Peyer's patch (tissue), 4 donors: ENCODE measurements around the gene PDSS2. TPM values are rescaled to one million over a fixed set of nuclear protein-coding genes. Genes with fewer than 3 reads are reported as not detected.
"Not testable (repeated sequence)": the region's sequence is repeated elsewhere in the genome, so short reads cannot be mapped to it uniquely, and the experiment has no call there.

Source experiments
- DNase-seq, 3 donors: peaks; one replicate each; pipeline ENCODE4 v3.0.0-alpha.2; 2017 to 2019
- H3K27ac ChIP-seq, 4 donors: fragments of 200-600 bp; sonication (generic); one replicate each; pipeline ENCODE4 v1.5.1; 2016 to 2019
- H3K27me3 ChIP-seq, 2 donors: fragments of 200-600 bp; sonication (generic); one replicate each; pipeline ENCODE4 v1.5.1; 2019
- H3K36me3 ChIP-seq, 3 donors: fragments of 200-600 bp; sonication (generic); one replicate each; pipeline ENCODE4 v1.5.1; 2016 to 2019
- H3K4me1 ChIP-seq, 4 donors: fragments of 200-600 bp; sonication (generic); one replicate each; pipeline ENCODE4 v1.5.1; 2016 to 2019
- H3K4me3 ChIP-seq, 4 donors: fragments of 200-600 bp; sonication (generic); 1 replicate in 3 of 4; 2 replicates in 1 of 4; pipeline ENCODE4 v1.5.1; 2016 to 2019; ENCODE audit warnings: mild to moderate bottlenecking in 1 of 4
- H3K9me3 ChIP-seq, 4 donors: fragments of 200-600 bp; sonication (generic); one replicate each; pipeline ENCODE4 v1.5.1; 2016 to 2019; ENCODE audit warnings: mild to moderate bottlenecking in 1 of 4
- POLR2A ChIP-seq, 2 donors: fragments of 450-650 bp; IDR thresholded peaks; one replicate each; pipeline ENCODE4 v1.5.1; 2017; ENCODE audit warnings: antibody characterized with exemption in 2 of 2, mild to moderate bottlenecking in 2 of 2, moderate library complexity in 2 of 2
- total RNA-seq, 4 donors: library from RNA; depleted of rRNA; stranded (reverse); fragments of >200 nt; gene quantifications; one replicate each; pipeline ENCODE4 v1.1.0, GENCODE V29; 2016
- TF ChIP-seq, protein P1 (sequence below), 6 experiments: fragments of 450-650 bp in 4 of 6; fragments of 200-600 bp in 2 of 6; sonication (generic) in 1 of 6; IDR thresholded peaks; one replicate each; pipeline ENCODE4 v1.5.1; 2017 to 2019; ENCODE audit warnings: antibody characterized with exemption in 6 of 6, mild to moderate bottlenecking in 3 of 6, moderate library complexity in 1 of 6

PDSS2 gene
- total RNA-seq, 4 donors from 2014 or later = 9.5 to 16.5 (median 15.4) TPM

DNA sequence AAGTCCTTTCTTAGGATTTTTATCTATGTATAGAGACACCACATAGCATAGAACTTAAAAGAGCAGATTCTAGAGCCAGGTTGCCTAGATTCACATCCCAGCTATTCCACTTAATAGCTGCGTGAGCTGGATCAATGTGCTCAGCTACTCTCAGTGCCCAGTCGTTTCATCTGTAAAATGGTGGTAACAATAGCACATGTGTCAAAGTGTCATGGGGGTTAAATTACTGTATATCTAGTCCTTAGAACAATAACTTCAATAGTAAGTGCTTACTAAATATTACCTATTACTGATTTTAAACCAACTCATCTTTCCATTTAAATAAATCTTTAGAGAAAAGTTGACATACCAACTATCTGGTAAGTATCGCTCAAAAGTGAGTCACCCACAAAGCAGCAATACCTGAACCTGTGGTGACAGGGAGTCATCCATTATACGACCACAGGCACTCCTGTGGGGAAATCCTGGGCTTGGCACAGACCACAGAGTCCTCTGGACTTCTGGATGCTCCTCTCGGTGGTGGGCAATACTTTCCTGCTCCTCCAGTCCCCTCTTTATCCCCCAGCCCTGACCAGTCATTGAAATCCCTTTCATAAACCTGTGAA, 154.8 kb downstream of the PDSS2 start:
- DNase-seq = no peak
- TF ChIP-seq, protein P1, sequence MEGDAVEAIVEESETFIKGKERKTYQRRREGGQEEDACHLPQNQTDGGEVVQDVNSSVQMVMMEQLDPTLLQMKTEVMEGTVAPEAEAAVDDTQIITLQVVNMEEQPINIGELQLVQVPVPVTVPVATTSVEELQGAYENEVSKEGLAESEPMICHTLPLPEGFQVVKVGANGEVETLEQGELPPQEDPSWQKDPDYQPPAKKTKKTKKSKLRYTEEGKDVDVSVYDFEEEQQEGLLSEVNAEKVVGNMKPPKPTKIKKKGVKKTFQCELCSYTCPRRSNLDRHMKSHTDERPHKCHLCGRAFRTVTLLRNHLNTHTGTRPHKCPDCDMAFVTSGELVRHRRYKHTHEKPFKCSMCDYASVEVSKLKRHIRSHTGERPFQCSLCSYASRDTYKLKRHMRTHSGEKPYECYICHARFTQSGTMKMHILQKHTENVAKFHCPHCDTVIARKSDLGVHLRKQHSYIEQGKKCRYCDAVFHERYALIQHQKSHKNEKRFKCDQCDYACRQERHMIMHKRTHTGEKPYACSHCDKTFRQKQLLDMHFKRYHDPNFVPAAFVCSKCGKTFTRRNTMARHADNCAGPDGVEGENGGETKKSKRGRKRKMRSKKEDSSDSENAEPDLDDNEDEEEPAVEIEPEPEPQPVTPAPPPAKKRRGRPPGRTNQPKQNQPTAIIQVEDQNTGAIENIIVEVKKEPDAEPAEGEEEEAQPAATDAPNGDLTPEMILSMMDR (IDR thresholded peaks at IDR 0.05) = no peak
- TF ChIP-seq POLR2A (IDR thresholded peaks at IDR 0.05) = no peak

DNA sequence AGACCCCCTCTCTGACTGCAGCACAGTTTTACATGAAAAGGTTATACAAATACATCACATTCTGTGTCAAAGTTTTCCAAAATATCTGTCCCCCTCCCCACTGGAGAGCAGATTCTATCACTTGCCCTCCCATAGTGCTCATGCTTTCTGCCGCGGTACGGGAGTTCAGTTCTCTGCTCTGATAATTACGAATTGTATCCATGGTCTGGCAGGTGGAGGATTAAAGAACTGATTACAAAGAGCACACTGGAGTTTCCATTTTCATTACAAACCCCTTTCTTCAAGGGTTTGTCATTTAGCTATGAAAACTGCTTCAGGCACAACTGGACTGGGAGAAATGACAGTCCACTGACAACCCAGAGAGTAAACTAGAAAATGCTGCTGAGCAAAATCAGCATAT, 166.0 kb downstream of the PDSS2 start:
- no peak for DNase-seq
- H3K4me3 ChIP-seq = no peak overlapping the region
- H3K36me3 ChIP-seq = no peaks in the 10 kb centered on the region
- H3K27ac ChIP-seq = no peak overlapping the region
- no peaks in the 10 kb centered on the region for H3K9me3 ChIP-seq
- no peaks in the 10 kb centered on the region for H3K4me1 ChIP-seq
- TF ChIP-seq, protein P1 (IDR thresholded peaks at IDR 0.05) = no peak
- no peak for TF ChIP-seq POLR2A (IDR thresholded peaks at IDR 0.05)
- H3K27me3 ChIP-seq = no peaks in the 10 kb centered on the region

More for the DNA sequence above, 154.8 kb downstream of the PDSS2 start:
- H3K36me3 ChIP-seq = no peaks in the 10 kb centered on the region
- no peaks in the 10 kb centered on the region for H3K4me1 ChIP-seq
- no peaks in the 10 kb centered on the region for H3K27me3 ChIP-seq
- no peak overlapping the region for H3K4me3 ChIP-seq
- no peak overlapping the region for H3K27ac ChIP-seq
- no peaks in the 10 kb centered on the region for H3K9me3 ChIP-seq

DNA sequence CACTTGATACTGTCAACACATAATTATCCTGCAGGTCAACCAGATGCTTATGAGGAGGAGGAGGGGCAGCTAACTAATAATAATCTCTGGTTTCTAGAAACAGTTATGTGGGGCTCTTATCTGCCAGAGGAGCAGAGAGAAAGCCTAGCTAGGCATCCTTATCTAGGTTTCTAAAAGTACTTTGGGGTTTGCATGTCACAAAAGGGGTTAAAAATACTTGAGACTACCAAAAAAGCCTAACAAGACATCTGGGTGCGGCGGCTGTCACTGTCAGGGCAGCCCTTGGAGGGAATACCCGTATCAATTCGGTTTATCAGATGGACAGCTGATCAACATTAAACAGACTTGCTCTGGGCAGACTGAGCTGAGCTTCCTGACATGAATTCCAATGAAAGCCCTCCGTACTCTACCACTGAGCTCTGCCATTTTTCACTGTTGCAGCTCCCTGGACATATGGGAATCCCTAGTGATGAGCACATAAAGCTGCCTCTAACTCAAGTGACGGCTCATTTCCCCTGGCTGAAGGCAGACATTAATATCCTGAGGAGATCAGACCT, 166.6 kb downstream of the PDSS2 start:
- no peak overlapping the region for H3K27ac ChIP-seq
- no peak for DNase-seq
- H3K27me3 ChIP-seq = no peaks in the 10 kb centered on the region
- no peaks in the 10 kb centered on the region for H3K4me1 ChIP-seq
- H3K9me3 ChIP-seq = no peaks in the 10 kb centered on the region
- TF ChIP-seq, protein P1 (IDR thresholded peaks at IDR 0.05) = no peak
- TF ChIP-seq POLR2A (IDR thresholded peaks at IDR 0.05) = no peak
- H3K4me3 ChIP-seq = no peak overlapping the region
- no peaks in the 10 kb centered on the region for H3K36me3 ChIP-seq

DNA sequence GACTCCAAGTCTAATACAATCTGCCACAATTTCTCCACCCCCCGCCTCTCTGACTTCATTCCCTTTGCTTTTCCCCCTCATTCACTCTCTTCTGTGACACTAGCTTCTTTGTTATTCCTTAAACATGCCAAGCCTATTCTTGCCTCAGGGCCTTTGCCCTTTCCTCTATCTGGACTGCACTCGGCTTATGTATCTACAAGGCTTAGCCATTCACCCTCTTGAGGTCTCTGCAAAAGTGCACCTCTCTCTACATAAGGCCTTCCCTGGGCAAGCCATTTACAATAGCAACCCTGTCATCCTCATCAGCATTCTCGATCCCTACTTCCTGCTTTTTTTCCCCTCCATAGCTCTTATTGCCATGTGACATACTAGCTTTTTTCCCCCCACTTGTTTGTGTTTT, 168.9 kb downstream of the PDSS2 start:
- no peaks in the 10 kb centered on the region for H3K4me1 ChIP-seq
- no peaks in the 10 kb centered on the region for H3K9me3 ChIP-seq
- H3K27me3 ChIP-seq = no peaks in the 10 kb centered on the region
- H3K4me3 ChIP-seq = no peak overlapping the region
- H3K36me3 ChIP-seq = no peaks in the 10 kb centered on the region
- TF ChIP-seq POLR2A (IDR thresholded peaks at IDR 0.05) = no peak
- TF ChIP-seq, protein P1 (IDR thresholded peaks at IDR 0.05) = no peak
- no peak overlapping the region for H3K27ac ChIP-seq
- DNase-seq = no peak

DNA sequence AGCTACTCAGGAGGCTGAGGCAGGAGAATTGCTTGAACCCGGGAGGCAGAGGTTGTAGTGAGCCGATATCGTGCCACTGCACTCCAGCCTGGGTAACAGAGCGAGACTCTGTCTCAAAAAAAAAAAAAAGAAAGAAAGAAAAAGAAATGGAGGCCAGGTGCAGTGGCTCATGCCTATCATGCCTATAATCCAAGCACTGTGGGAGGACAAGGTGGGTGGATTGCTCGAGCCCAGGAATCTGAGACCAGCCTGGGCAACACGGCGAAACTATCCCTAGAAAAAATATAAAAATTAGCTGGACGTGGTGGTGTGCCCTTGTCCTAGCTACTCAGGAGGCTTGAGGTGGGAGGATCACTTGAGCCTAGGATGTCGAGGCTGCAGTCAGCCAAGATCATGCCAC, 170.1 kb downstream of the PDSS2 start:
- H3K4me1 ChIP-seq, H3K36me3 ChIP-seq, H3K27ac ChIP-seq, DNase-seq, H3K27me3 ChIP-seq, H3K4me3 ChIP-seq, H3K9me3 ChIP-seq: not testable (repeated sequence)

DNA sequence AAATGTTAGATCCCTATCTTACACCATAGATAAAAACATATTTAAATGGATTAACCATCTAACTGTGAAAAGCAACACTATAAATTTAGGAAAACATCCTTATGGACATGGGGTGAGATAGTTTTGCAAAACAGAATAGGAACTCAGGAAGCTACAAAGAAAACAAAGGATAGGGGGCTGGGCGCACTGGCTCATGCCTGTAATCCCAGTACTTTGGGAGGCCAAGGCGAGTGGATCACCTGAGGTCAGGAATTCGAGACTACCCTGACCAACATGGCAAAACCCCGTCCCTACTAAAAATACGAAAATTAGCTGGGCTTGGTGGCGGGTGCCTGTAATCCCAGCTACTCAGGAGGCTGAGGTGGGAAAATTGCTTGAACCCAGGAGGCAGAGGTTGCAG, 173.7 kb downstream of the PDSS2 start:
- not testable (repeated sequence) for H3K27ac ChIP-seq, H3K27me3 ChIP-seq, H3K36me3 ChIP-seq, H3K4me3 ChIP-seq, H3K4me1 ChIP-seq, DNase-seq, H3K9me3 ChIP-seq

DNA sequence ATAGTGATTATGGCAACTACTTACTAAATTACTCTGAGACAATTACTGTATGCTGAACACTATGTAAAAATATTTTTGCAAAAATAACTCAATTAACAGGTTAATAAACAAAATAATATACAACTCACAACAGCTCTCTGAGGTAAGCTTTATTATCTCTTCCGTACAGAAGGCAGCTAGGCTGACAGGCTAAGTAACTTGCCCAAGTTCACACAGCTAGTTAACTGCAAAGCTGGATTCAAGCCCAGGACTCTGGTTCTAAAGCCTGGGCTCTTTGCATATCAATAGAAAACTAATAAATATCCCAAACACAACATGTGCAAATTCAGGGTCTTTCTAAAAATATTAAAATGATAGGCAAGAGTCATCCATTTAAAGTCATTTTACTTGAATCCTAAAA, 174.6 kb downstream of the PDSS2 start:
- Histone ChIP-seq H3K27ac (no peak overlapping the region), H3K36me3 (no peaks in the 10 kb centered on the region), H3K4me1 (no peaks in the 10 kb centered on the region), H3K9me3 (no peaks in the 10 kb centered on the region), H3K4me3 (no peak overlapping the region), H3K27me3 (no peaks in the 10 kb centered on the region)
- TF ChIP-seq POLR2A (IDR thresholded peaks at IDR 0.05) = no peak
- TF ChIP-seq, protein P1 (IDR thresholded peaks at IDR 0.05) = no peak
- no peak for DNase-seq
